Small intestine (tissue), 7 donors: ENCODE measurements around the gene BLNK. TPM values are rescaled to one million over a fixed set of nuclear protein-coding genes. Genes with fewer than 3 reads are reported as not detected.

Experiments used
- DNase-seq, 2 donors: peaks; one replicate each; pipeline versions ENCODE4 v3.0.0 to v3.0.0-alpha.2; 2013
- FAIRE-seq: peaks from 2 replicates; lab custom pipeline; 2012; peaks lifted over from hg19 to GRCh38; lab: Jason Lieb, UNC
- H3K27ac ChIP-seq, 3 donors: one replicate each; pipeline ENCODE4 v1.5.1; 2013; ENCODE audit warnings: low read length in 2 of 3, mild to moderate bottlenecking in 2 of 3, control low read depth in 1 of 3, inconsistent platforms in 1 of 3, low read depth in 1 of 3, moderate library complexity in 1 of 3
- H3K27me3 ChIP-seq, 3 donors: one replicate each; pipeline ENCODE4 v1.6.1; 2013; ENCODE audit warnings: low read length in 3 of 3, inconsistent platforms in 1 of 3; ENCODE audit not compliant: control insufficient read depth in 3 of 3, insufficient read depth in 3 of 3
- H3K36me3 ChIP-seq, 3 donors: one replicate each; pipeline ENCODE4 v1.6.1; 2013; ENCODE audit warnings: low read length in 3 of 3, inconsistent platforms in 1 of 3, low read depth in 1 of 3, mild to moderate bottlenecking in 1 of 3, moderate library complexity in 1 of 3; ENCODE audit not compliant: control insufficient read depth in 3 of 3, insufficient read depth in 2 of 3
- H3K4me1 ChIP-seq, 3 donors: one replicate each; pipeline ENCODE4 v1.6.1; 2013; ENCODE audit warnings: low read length in 2 of 3, inconsistent platforms in 1 of 3, low read depth in 1 of 3, mild to moderate bottlenecking in 1 of 3, moderate library complexity in 1 of 3; ENCODE audit not compliant: control insufficient read depth in 3 of 3, insufficient read depth in 2 of 3
- H3K4me3 ChIP-seq, 3 donors: one replicate each; pipeline ENCODE4 v1.5.1; 2013; ENCODE audit warnings: low read length in 3 of 3, control low read depth in 1 of 3, inconsistent platforms in 1 of 3, low read depth in 1 of 3, mild to moderate bottlenecking in 1 of 3, moderate library complexity in 1 of 3
- H3K9me3 ChIP-seq, 2 donors: one replicate each; pipeline ENCODE4 v1.6.1; 2013; ENCODE audit warnings: low read depth in 1 of 2, low read length in 1 of 2; ENCODE audit not compliant: control insufficient read depth in 2 of 2, insufficient read depth in 1 of 2
- WGBS, 3 donors: extraction: QIAGEN DNeasy Blood & Tissue Kit; methylation state at CpG; one replicate each; pipeline ENCODE4 v1.1.7; 2013; 5-methylcytosine and 5-hydroxymethylcytosine counted together
- polyA plus RNA-seq, 4 donors: library from polyadenylated mRNA; stranded (reverse) in 3 of 4; unstranded in 1 of 4; fragments of 200-250 nt in 3 of 4; fragments of 120-200 nt in 1 of 4; gene quantifications; one replicate each; pipeline versions ENCODE4 v1.2.1 to v1.2.3, GENCODE V29; 2013
- donor health status: healthy with polysubstance abuse.
- donor health status: control.
- donor health status: control.
- donor health status: Bipolar disorder and iron deficiency.
- donor health status: healthy.

The BLNK gene
- polyA plus RNA-seq, 4 donors: 26.7 to 69.3 (median 41.7) TPM

DNA sequence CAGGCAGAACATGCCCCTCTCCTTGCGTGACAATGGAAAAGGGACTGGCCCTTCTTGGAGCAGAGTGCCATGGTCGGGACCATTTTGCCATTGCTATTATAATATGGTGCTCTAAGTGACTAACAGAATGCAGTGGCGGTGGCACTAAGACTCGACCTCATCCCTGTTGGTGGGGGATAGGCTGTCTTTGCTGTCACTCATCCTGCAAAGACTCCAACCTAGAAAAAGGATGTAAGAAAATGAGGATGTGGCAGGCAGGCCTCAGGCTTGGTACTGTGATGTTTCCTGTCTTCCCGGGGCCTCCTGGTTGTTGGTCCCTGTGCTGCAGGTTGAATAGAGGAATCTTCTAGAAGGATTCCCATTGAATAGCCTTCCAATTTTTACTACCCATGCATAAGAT is 18.6 kb downstream of the BLNK start:
- no peak for FAIRE-seq
- no peak overlapping the region for H3K27ac ChIP-seq
- no peaks in the 10 kb centered on the region for H3K27me3 ChIP-seq
- WGBS, 3 donors: 83 to 95% (median 91%) methylated on average over 5 of the region's 5 CpGs
- H3K4me1 ChIP-seq: peaks cover 9 to 21% (median 9%) of the 10 kb centered on the region in 3 donors
- DNase-seq: no peak
- peaks cover 0 to 2% of the 10 kb centered on the region in 2 donors for H3K9me3 ChIP-seq
- H3K36me3 ChIP-seq: peaks cover 0 to 5% (median 0%) of the 10 kb centered on the region in 3 donors
- no peak overlapping the region for H3K4me3 ChIP-seq

DNA sequence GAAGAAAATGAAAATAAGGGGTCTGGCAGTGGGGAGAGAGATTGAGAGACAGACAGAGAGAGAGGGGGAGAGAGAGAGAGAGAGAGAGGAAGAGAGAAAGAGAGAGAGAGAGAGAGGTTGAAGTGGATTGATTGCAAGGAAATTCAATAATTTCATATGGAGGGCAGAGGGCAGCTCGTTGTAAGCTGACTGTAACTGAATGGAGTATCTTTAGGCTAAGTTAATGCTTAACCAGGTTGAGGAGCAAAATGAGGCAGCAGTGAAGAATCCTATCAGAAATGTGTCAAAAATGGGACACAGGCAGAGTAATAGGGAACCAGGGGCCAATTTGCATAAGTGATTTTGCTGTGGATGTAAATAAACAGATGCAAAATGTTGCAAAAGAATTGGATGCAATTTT is 21.0 kb downstream of the BLNK start:
- Histone ChIP-seq H3K36me3 (no peaks in the 10 kb centered on the region), H3K27me3 (no peaks in the 10 kb centered on the region), H3K4me1 (peaks cover 9 to 20% (median 9%) of the 10 kb centered on the region in 3 donors), H3K9me3 (peaks cover 0 to 6% of the 10 kb centered on the region in 2 donors), H3K4me3 (no peak overlapping the region), H3K27ac (peak overlapping the region in 2 of 3 donors; percentile 59 to 66)
- WGBS, 3 donors: 4 to 24% (median 7%) methylated on average over 1 of the region's 1 CpG
- no peak for FAIRE-seq
- DNase-seq: peak; percentile 40 to 47

DNA sequence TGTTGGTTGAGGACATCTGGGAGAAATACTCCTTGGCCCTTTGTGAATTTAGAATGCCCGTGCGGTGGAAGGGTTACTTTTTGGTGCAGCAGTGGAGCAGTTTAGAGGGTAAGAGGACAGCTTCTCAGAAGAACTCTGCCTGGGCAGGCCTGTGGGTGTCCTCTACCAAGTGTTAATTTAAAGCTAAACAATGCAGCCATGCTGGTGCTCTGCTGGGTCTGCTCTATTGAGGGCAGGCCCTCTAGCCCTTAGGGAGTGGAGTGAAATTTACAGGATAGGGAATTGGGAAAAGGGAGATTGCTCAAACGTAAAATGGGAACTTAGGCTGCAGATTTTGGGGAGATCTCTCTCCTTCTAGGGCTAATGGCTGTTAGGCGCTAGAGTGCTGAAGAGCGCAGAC is 22.1 kb downstream of the BLNK start:
- DNase-seq: no peak
- Histone ChIP-seq H3K4me1 (peaks cover 11 to 26% (median 14%) of the 10 kb centered on the region in 3 donors), H3K36me3 (no peaks in the 10 kb centered on the region), H3K4me3 (no peak overlapping the region), H3K27ac (peak overlapping the region in 1 of 3 donors; percentile 66), H3K9me3 (peaks cover 0 to 6% of the 10 kb centered on the region in 2 donors), H3K27me3 (no peaks in the 10 kb centered on the region)
- WGBS, 3 donors: 82 to 87% (median 86%) methylated on average over 5 of the region's 5 CpGs
- no peak for FAIRE-seq

DNA sequence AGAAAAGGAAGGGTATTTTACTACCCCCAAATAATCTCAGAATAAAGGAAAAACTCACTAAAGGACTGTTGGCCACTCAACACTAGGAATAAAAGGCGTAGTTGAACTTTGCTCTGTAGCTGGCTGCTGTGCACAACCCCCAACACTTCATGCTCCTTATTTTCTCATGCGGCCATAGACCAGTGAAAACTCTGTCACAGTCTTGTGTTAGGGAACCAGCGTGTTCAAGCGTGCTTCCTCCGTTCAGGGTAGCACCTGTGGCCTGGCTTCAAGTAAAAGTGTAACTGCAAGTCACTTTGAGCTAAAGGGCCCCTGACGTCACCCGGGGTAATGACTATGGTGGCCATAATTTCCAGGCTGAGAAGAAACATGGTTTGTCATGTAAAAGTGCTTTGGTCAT is 27.0 kb downstream of the BLNK start:
- DNase-seq (peak; percentile 74 to 75), FAIRE-seq (no peak)
- H3K9me3 ChIP-seq: peaks cover 0 to 6% of the 10 kb centered on the region in 2 donors
- H3K4me3 ChIP-seq: no peak overlapping the region
- H3K36me3 ChIP-seq: peaks cover 0 to 8% (median 0%) of the 10 kb centered on the region in 3 donors
- WGBS, 3 donors: 23 to 62% (median 41%) methylated on average over 7 of the region's 7 CpGs
- H3K27me3 ChIP-seq: no peaks in the 10 kb centered on the region
- peak overlapping the region; percentile 44 to 82 (median 68) for H3K27ac ChIP-seq
- H3K4me1 ChIP-seq: peaks cover 2 to 29% (median 9%) of the 10 kb centered on the region in 3 donors

DNA sequence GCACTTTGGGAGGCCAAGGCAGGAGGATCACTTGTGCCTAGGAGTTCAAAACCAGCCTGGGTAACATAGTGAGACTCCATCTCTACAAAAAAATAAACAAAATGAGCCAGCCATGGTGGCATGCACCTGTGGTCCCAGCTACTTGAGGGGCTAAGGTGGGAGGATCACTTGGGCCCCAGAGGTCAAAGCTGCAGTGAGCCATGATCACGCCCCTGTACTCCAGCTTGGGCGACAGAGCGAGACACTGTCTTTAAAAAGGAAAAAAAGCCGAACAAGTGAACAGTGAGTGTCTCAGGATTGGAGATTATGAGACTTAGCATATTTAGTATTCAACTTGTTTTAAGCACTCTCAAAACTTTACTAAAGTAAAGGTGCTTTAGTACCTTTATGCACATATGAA is 28.1 kb downstream of the BLNK start:
- WGBS, 3 donors: 93 to 99% (median 94%) methylated on average over 4 of the region's 4 CpGs
- Histone ChIP-seq H3K27ac (peak overlapping the region in 1 of 3 donors; percentile 82), H3K4me3 (no peak overlapping the region), H3K9me3 (peaks cover 0 to 6% of the 10 kb centered on the region in 2 donors), H3K27me3 (no peaks in the 10 kb centered on the region), H3K36me3 (peaks cover 0 to 11% (median 0%) of the 10 kb centered on the region in 3 donors), H3K4me1 (peaks cover 2 to 23% (median 7%) of the 10 kb centered on the region in 3 donors)
- no peak for FAIRE-seq
- DNase-seq: no peak

DNA sequence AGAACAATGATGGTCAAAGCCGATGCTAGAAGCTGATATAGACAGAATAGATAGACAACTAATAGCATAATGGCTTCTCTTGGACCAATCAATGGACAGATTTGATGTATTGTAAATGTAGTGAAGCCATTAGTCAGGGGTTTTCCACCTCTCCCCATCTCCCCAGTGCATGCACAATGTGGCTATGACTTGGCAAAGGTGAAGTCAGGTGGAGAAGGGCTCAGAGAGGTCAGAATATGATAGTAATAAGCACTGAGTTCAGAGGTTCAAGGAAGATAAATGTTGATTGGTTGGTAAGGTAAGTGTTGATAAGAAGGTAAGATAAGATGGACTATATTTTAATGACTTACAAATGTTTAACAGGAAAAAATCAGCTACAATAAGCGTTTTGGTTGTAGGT is 28.5 kb downstream of the BLNK start:
- Histone ChIP-seq H3K4me1 (peaks cover 2 to 20% (median 7%) of the 10 kb centered on the region in 3 donors), H3K4me3 (no peak overlapping the region), H3K27ac (peak overlapping the region in 2 of 3 donors; percentile 32 to 82), H3K36me3 (peaks cover 0 to 16% (median 3%) of the 10 kb centered on the region in 3 donors), H3K9me3 (peaks cover 0 to 5% of the 10 kb centered on the region in 2 donors), H3K27me3 (no peaks in the 10 kb centered on the region)
- 14 to 43% (median 33%) methylated on average over 2 of the region's 2 CpGs for WGBS, 3 donors
- FAIRE-seq: no peak
- DNase-seq: peak; percentile 50 to 89

DNA sequence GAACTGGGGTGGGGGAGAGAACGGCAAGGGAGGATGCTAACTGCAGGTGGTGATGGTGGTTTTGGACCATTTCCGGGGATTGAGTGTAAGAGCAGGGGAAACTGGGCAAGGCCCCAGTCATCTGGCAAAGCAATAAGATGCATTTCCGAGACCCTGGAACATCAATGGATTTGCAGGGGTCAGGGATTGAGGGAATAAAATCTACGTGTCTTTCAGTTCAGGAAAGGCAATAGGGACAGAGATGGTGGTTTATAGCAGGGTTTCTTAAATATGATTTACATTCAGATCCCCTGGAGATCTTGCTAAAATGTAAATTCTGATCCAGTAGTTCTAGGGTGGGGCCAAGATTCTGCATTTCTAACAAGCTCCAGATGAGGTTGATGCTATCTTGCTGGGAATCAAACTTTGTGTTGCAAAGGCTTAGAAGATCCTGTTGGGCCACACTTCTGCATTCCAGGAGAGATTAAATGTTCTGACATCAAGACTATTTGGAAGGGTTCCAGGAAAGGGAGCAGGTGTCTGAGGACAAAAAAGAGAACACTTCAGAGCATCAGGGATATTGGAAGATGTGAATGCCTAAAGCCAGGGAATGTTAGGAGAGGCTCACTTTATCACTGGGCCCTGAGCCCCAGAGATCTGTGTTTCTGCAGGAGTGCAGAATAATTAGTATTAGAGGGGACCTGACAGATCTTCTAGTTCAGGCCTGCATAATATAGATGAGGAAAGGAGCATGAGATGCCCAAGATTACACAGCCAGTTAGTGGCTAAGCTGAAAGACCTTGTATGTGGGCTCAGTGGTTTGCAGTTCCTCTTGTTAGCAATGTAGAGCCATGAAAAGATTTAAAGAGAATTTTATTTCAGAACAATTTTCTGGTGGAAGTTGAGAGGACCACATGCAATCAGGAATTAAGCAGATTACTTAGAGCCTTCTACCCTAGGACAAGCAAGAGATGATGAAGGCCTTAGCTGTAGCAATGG is 32.4 kb downstream of the BLNK start:
- no peak overlapping the region for H3K4me3 ChIP-seq
- peaks cover 0 to 36% (median 6%) of the 10 kb centered on the region in 3 donors for H3K36me3 ChIP-seq
- peaks cover 0 to 9% (median 2%) of the 10 kb centered on the region in 3 donors for H3K4me1 ChIP-seq
- FAIRE-seq: no peak
- no peak overlapping the region for H3K27ac ChIP-seq
- no peaks in the 10 kb centered on the region for H3K27me3 ChIP-seq
- DNase-seq: no peak
- H3K9me3 ChIP-seq: no peaks in the 10 kb centered on the region
- 51 to 69% (median 59%) methylated on average over 4 of the region's 4 CpGs for WGBS, 3 donors

DNA sequence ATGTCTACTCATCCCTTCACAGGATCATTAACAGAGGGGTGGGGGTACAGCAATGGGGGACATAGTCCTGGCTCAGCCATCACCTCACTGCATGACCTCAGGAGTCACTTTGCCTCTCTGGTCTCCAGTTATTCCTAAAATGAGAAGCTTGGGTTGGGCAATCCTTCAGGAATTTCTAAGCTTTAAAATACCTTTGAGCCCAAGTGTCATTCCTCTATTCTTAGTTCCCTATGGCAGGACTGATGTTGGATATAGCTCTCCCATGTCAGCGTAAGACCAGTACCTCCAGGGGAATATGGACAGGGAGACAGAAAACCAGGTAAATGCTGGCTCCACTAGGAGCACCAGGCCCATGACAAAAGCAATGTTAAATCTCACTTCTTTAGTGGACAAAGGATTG is 34.5 kb downstream of the BLNK start:
- H3K36me3 ChIP-seq: peaks cover 0 to 44% (median 8%) of the 10 kb centered on the region in 3 donors
- 83 to 96% (median 88%) methylated on average over 1 of the region's 1 CpG for WGBS, 3 donors
- DNase-seq (no peak), FAIRE-seq (no peak)
- no peak overlapping the region for H3K27ac ChIP-seq
- peaks cover 0 to 1% (median 0%) of the 10 kb centered on the region in 3 donors for H3K4me1 ChIP-seq
- no peak overlapping the region for H3K4me3 ChIP-seq
- H3K27me3 ChIP-seq: no peaks in the 10 kb centered on the region
- no peaks in the 10 kb centered on the region for H3K9me3 ChIP-seq
